GM12892 (cell line): Measurements from ENCODE around the gene ACOT8.
"Not testable (repeated sequence)": the region's sequence is repeated elsewhere in the genome, so short reads cannot be mapped to it uniquely, and the experiment has no call there.

Experiments
- DNase-seq: peaks from one replicate; pipeline ENCODE4 v3.0.0; 2011; ENCODE audit not compliant: insufficient read length
- FAIRE-seq: peaks from 2 replicates; lab custom pipeline; 2011; peaks lifted over from hg19 to GRCh38; lab: Jason Lieb, UNC
- POLR2A ChIP-seq: IDR thresholded peaks from 2 replicates; pipeline ENCODE4 v1.6.1; 2011; ENCODE audit warnings: low read depth, low read length, control low read depth
- POLR2AphosphoS5 ChIP-seq: IDR thresholded peaks from 2 replicates; pipeline ENCODE4 v1.6.1; 2011; ENCODE audit warnings: low read depth, low read length, control low read depth
- TAF1 ChIP-seq: IDR thresholded peaks from 2 replicates; pipeline ENCODE4 v1.6.1; 2011; ENCODE audit warnings: low read depth, mild to moderate bottlenecking, control low read depth, low read length, borderline replicate concordance

ACOT8 gene

GRCh38 chr20:45818239-45818638 is 39.0 kb downstream of the ACOT8 start:
- TF ChIP-seq POLR2A (no peak), POLR2AphosphoS5 (no peak), TAF1 (no peak)
- DNase-seq, result no peak
- FAIRE-seq, result no peak

GRCh38 chr20:45817376-45818194 is 39.6 kb downstream of the ACOT8 start:
- DNase-seq (no peak), FAIRE-seq (no peak)
- TF ChIP-seq POLR2A (peak; percentile 45; the same call in 1 of the 2 replicates), POLR2AphosphoS5 (no peak; the same call in 1 of the 2 replicates)

GRCh38 chr20:45816951-45817350 is 40.2 kb downstream of the ACOT8 start:
- DNase-seq, result no peak
- no peak for FAIRE-seq
- no peak for TF ChIP-seq POLR2AphosphoS5
- no peak for TF ChIP-seq POLR2A
- no peak for TF ChIP-seq TAF1

- FAIRE-seq, result no peak
- DNase-seq, result no peak
- no peak for TF ChIP-seq POLR2A
- TF ChIP-seq POLR2AphosphoS5, result no peak
- TF ChIP-seq TAF1, result no peak
These were observed 42.9 kb downstream of the ACOT8 start for GRCh38 chr20:45814314-45814713.

- TF ChIP-seq POLR2AphosphoS5 (no peak), TAF1 (no peak), POLR2A (no peak)
These were observed 43.7 kb downstream of the ACOT8 start for GRCh38 chr20:45813489-45813888.

GRCh38 chr20:45813006-45813340 is 44.2 kb downstream of the ACOT8 start:
- TF ChIP-seq TAF1 (no peak), POLR2AphosphoS5 (no peak), POLR2A (no peak)
- FAIRE-seq (no peak), DNase-seq (no peak)

More at GRCh38 chr20:45813489-45813888, 43.7 kb downstream of the ACOT8 start:
- DNase-seq (no peak), FAIRE-seq (no peak)

GRCh38 chr20:45812157-45813005 is 44.8 kb downstream of the ACOT8 start, which contains the start of gene UBE2C:
UBE2C (plus strand) TSS chr20:45812644; CDS start chr20:45812696, 52 bp downstream.
- peak; percentile 97 for DNase-seq
- peak; percentile 92 for FAIRE-seq
- TF ChIP-seq POLR2AphosphoS5 (peak; percentile 47; the same call in 1 of the 2 replicates), TAF1 (0 out of 2 replicates have a peak, but pooled peaks have one; percentile 33), POLR2A (peak; percentile 50; the same call in 1 of the 2 replicates)

GRCh38 chr20:45810191-45810970 is 46.8 kb downstream of the ACOT8 start:
- no peak for DNase-seq
- no peak for TF ChIP-seq TAF1
- TF ChIP-seq POLR2A, result no peak
- no peak for TF ChIP-seq POLR2AphosphoS5
- FAIRE-seq, result no peak

GRCh38 chr20:45801851-45802250 is 55.3 kb downstream of the ACOT8 start:
- no peak for FAIRE-seq
- TF ChIP-seq POLR2AphosphoS5 (no peak), TAF1 (no peak), POLR2A (no peak)
- DNase-seq, result no peak

GRCh38 chr20:45798935-45799642 is 58.1 kb downstream of the ACOT8 start:
- DNase-seq, result peak; percentile 43
- peak; percentile 74 for FAIRE-seq
- no peak for TF ChIP-seq POLR2AphosphoS5
- TF ChIP-seq TAF1, result no peak
- TF ChIP-seq POLR2A, result no peak

- DNase-seq, FAIRE-seq: not testable (repeated sequence)
These were observed 59.2 kb downstream of the ACOT8 start for GRCh38 chr20:45797955-45798354.

- DNase-seq, FAIRE-seq: not testable (repeated sequence)
These were observed 59.7 kb downstream of the ACOT8 start for GRCh38 chr20:45797510-45797909.
